A673 (cell line): ENCODE results near the gene SPINK1. TPM values are rescaled to one million over a fixed set of nuclear protein-coding genes. Genes with fewer than 3 reads are reported as not detected.

Experiments used
- BruUV-seq: library from RNA; stranded (reverse); fragments of 400-500 nt; replicated peaks from 2 replicates; lab custom pipeline; 2021; lab: Mats Ljungman, UMichigan
- CTCF ChIA-PET: fragments of 300-600 bp; sonication (Branson Sonifier 250); formaldehyde crosslinking; loops from one replicate; lab custom pipeline; 2022; ENCODE audit warnings: antibody characterized with exemption; lab: Charles Lee
- POLR2A ChIA-PET: fragments of 300-600 bp; sonication (Branson Sonifier 250); formaldehyde crosslinking; loops from one replicate; lab custom pipeline; 2022; ENCODE audit warnings: antibody characterized with exemption; ENCODE audit not compliant: low non-redundant PET; lab: Charles Lee
- DNase-seq: peaks from one replicate; pipeline ENCODE4 v3.0.0-alpha.2; 2015; ENCODE audit warnings: low spot score
- H3K27ac ChIP-seq: fragments of 200-600 bp; sonication (generic); 2 replicates; pipeline ENCODE4 v1.5.1; 2016; ENCODE audit warnings: mixed run types, low read depth, mild to moderate bottlenecking, mixed read lengths, antibody characterized with exemption, low read length; ENCODE audit not compliant: poor library complexity, severe bottlenecking
- H3K27me3 ChIP-seq: fragments of 200-600 bp; sonication (generic); replicated peaks from 2 replicates; pipeline ENCODE4 v1.6.1; 2017; ENCODE audit warnings: mixed run types, low read depth, mild to moderate bottlenecking, mixed read lengths, antibody characterized with exemption, low read length; ENCODE audit not compliant: insufficient read depth, poor library complexity
- H3K36me3 ChIP-seq: fragments of 200-600 bp; sonication (generic); 2 replicates; pipeline ENCODE4 v1.6.1; 2016; ENCODE audit warnings: mixed run types, mild to moderate bottlenecking, mixed read lengths, antibody characterized with exemption, low read length; ENCODE audit not compliant: insufficient read depth, poor library complexity, severe bottlenecking
- H3K4me1 ChIP-seq: fragments of 200-600 bp; sonication (generic); 2 replicates; pipeline ENCODE4 v1.6.1; 2017; ENCODE audit warnings: mixed run types, mild to moderate bottlenecking, mixed read lengths, antibody characterized with exemption, low read length; ENCODE audit not compliant: insufficient read depth, poor library complexity, severe bottlenecking
- H3K4me3 ChIP-seq: fragments of 200-600 bp; sonication (generic); 2 replicates; pipeline ENCODE4 v1.5.1; 2016; ENCODE audit warnings: low read depth, mixed run types, mild to moderate bottlenecking, mixed read lengths, low read length; ENCODE audit not compliant: poor library complexity, severe bottlenecking
- H3K9me3 ChIP-seq: fragments of 200-600 bp; sonication (generic); 2 replicates; pipeline ENCODE4 v1.6.1; 2016; ENCODE audit warnings: mixed run types, low read depth, mild to moderate bottlenecking, mixed read lengths, antibody characterized with exemption, low read length; ENCODE audit not compliant: poor library complexity, severe bottlenecking
- CTCF ChIP-seq: fragments of 300-800, 200-600 bp; sonication (generic); conservative IDR thresholded peaks from 2 replicates; pipeline ENCODE4 v1.5.1; 2017; ENCODE audit warnings: low read depth, mild to moderate bottlenecking, antibody characterized with exemption, low read length, moderate library complexity, mixed read lengths
- EZH2 ChIP-seq: fragments of 200-600 bp; sonication (generic); IDR thresholded peaks from 2 replicates; pipeline ENCODE4 v1.6.1; 2017; ENCODE audit warnings: borderline replicate concordance, low read depth, mild to moderate bottlenecking, mixed read lengths, antibody characterized with exemption, low read length; ENCODE audit not compliant: poor library complexity, severe bottlenecking
- intact Hi-C: fragments of 100-400 bp; cut with micrococcal nuclease; formaldehyde crosslinking; loops from one replicate; pipeline ENCODE4 v1.10.0; 2022; ENCODE audit not compliant: unreplicated experiment
- total RNA-seq: library from RNA; stranded (reverse); gene quantifications from 2 replicates; pipeline ENCODE4 v1.2.3, GENCODE V29; 2021

SPINK1 gene
- total RNA-seq, 1 experiment from 2014 or later: not detected

GRCh38 chr5:147821766-147822165 is 9.7 kb downstream of the SPINK1 start:
- H3K4me1 ChIP-seq: peaks cover 53% of the 10 kb centered on the region
- POLR2A ChIA-PET: no interaction called here
- no TSS peak for BruUV-seq
- CTCF ChIA-PET: no interaction called here
- TF ChIP-seq CTCF (no peak), EZH2 (no peak)
- H3K27me3 ChIP-seq: no peaks in the 10 kb centered on the region
- H3K4me3 ChIP-seq: no peak overlapping the region
- intact Hi-C loops: loop anchor here (1.0 to 5.0 kb wide), 4 partner anchors 77 to 359 kb away; no protein-coding TSS in a partner anchor
- H3K36me3 ChIP-seq: no peaks in the 10 kb centered on the region
- peak overlapping the region; percentile 55 for H3K27ac ChIP-seq
- no peak for DNase-seq
- no peaks in the 10 kb centered on the region for H3K9me3 ChIP-seq

GRCh38 chr5:147819261-147819770 is 12.2 kb downstream of the SPINK1 start:
- peaks cover 5% of the 10 kb centered on the region for H3K9me3 ChIP-seq
- no peaks in the 10 kb centered on the region for H3K36me3 ChIP-seq
- no TSS peak for BruUV-seq
- ChIA-PET POLR2A (no interaction called here), CTCF (interaction anchor here (0.6 to 0.8 kb wide), 2 partner anchors 37 to 192 kb away, joined by 4 to 5 read pairs; no protein-coding TSS in a partner anchor)
- TF ChIP-seq CTCF (no peak), EZH2 (no peak)
- peaks cover 49% of the 10 kb centered on the region for H3K4me1 ChIP-seq
- H3K4me3 ChIP-seq: no peak overlapping the region
- peak; percentile 46 for DNase-seq
- no peaks in the 10 kb centered on the region for H3K27me3 ChIP-seq
- intact Hi-C loops: no loop called here
- H3K27ac ChIP-seq: peak overlapping the region; percentile 36

- no peak overlapping the region for H3K4me3 ChIP-seq
- ChIA-PET POLR2A (no interaction called here), CTCF (no interaction called here)
- H3K9me3 ChIP-seq: peaks cover 5% of the 10 kb centered on the region
- H3K4me1 ChIP-seq: peaks cover 47% of the 10 kb centered on the region
- no peaks in the 10 kb centered on the region for H3K36me3 ChIP-seq
- H3K27me3 ChIP-seq: no peaks in the 10 kb centered on the region
- intact Hi-C loops: no loop called here
- DNase-seq: no peak
- no peak for TF ChIP-seq EZH2
- no peak for TF ChIP-seq CTCF
- no TSS peak for BruUV-seq
- H3K27ac ChIP-seq: no peak overlapping the region
Measured at GRCh38 chr5:147818290-147818689, 13.2 kb downstream of the SPINK1 start.
